Measurements from ENCODE around the gene TCEANC2. TPM values are rescaled to one million over a fixed set of nuclear protein-coding genes. Genes with fewer than 3 reads are reported as not detected.

TCEANC2 gene
- total and polyA plus RNA-seq, 7 donors = 2.3 to 10.4 (median 5.7) TPM

DNA sequence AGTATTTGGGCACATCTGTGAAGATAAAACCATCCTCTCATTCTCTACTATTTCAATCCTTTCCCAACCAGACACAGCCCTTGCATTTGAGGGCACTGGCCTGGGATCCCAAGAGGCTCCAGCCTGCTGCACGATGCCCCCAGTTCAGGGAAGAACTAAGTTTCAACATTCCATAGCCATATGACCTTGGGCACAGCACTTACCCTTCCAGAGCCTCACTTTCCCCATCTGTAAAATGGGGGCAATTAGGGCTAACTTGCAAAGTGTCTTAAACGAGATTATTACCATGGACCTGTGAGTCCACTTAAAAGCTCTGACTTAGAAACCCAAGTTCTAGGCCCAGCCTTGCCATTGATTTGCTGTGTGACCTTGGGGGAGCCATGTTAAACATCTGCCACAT, 76.5 kb downstream of the TCEANC2 start:
- TF ChIP-seq, protein P1, sequence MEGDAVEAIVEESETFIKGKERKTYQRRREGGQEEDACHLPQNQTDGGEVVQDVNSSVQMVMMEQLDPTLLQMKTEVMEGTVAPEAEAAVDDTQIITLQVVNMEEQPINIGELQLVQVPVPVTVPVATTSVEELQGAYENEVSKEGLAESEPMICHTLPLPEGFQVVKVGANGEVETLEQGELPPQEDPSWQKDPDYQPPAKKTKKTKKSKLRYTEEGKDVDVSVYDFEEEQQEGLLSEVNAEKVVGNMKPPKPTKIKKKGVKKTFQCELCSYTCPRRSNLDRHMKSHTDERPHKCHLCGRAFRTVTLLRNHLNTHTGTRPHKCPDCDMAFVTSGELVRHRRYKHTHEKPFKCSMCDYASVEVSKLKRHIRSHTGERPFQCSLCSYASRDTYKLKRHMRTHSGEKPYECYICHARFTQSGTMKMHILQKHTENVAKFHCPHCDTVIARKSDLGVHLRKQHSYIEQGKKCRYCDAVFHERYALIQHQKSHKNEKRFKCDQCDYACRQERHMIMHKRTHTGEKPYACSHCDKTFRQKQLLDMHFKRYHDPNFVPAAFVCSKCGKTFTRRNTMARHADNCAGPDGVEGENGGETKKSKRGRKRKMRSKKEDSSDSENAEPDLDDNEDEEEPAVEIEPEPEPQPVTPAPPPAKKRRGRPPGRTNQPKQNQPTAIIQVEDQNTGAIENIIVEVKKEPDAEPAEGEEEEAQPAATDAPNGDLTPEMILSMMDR (IDR thresholded peaks at IDR 0.05) = no peak
- 71 to 84% (median 76%) methylated on average over 2 of the region's 2 CpGs for WGBS, 3 donors
- no peak overlapping the region for H3K4me3 ChIP-seq
- H3K27ac ChIP-seq = no peak overlapping the region
- no peak for DNase-seq
- ATAC-seq = no peak
- peaks cover 4% of the 10 kb centered on the region for H3K4me1 ChIP-seq
- no peaks in the 10 kb centered on the region for H3K36me3 ChIP-seq (ENCODE audit: insufficient read depth in 1 of 2, low read depth in 1 of 2)
- no peaks in the 10 kb centered on the region for H3K9me3 ChIP-seq
- no peaks in the 10 kb centered on the region for H3K27me3 ChIP-seq (ENCODE audit: insufficient read depth in 3 of 3, low read length in 2 of 3)
- intact Hi-C loops (cut with DNase I) = loop anchor here (5.0 to 10.0 kb wide), 2 partner anchors 142 to 685 kb away; no protein-coding TSS in a partner anchor

DNA sequence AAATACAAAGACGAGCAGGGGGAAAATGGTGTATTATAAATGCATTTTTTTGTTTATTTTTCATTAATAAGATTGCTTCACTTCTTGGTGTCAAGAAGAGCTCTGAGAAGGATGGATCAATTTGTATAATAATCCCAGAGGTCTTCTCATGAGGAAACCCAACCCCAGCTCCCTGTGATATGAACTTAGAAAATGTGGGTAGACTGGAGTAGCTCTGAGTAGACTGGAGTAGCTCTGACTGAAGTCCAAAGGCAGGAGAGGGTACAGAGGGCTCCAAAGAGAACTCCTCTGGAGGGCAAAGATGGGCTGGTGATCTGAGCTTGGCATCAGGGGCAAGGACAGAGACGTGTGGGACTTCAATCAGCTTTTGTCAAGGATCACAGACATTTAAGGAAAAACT, 78.0 kb downstream of the TCEANC2 start:
- no peak for ATAC-seq
- H3K9me3 ChIP-seq = no peaks in the 10 kb centered on the region
- 82 to 93% (median 83%) methylated on average over 2 of the region's 2 CpGs for WGBS, 3 donors
- H3K36me3 ChIP-seq (ENCODE audit: insufficient read depth in 1 of 2, low read depth in 1 of 2) = no peaks in the 10 kb centered on the region
- DNase-seq = no peak
- no peaks in the 10 kb centered on the region for H3K27me3 ChIP-seq (ENCODE audit: insufficient read depth in 3 of 3, low read length in 2 of 3)
- intact Hi-C loops (cut with DNase I) = no loop called here
- no peaks in the 10 kb centered on the region for H3K4me1 ChIP-seq
- TF ChIP-seq, protein P1 (IDR thresholded peaks at IDR 0.05) = no peak
- no peak overlapping the region for H3K4me3 ChIP-seq
- H3K27ac ChIP-seq = no peak overlapping the region

DNA sequence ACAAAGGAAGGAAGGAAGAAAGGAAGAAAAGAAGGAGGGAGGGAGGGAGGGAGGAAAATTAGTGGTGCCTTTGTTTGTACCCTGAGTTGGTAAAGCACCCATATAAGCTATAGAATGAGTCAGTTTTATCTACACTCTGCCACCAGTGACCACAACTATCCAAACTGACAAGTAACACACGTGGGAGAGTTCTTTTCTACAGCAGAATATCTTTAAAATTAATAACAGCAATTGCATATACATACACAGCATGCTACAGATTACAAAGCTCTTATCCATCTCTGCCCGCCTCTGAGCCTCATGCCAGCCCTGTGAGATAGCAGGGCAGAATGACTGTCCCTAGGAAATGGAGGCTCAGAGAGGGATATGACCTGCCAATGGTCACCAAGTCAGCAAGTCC, 79.1 kb downstream of the TCEANC2 start:
- H3K27me3 ChIP-seq (ENCODE audit: insufficient read depth in 3 of 3, low read length in 2 of 3) = no peaks in the 10 kb centered on the region
- no peaks in the 10 kb centered on the region for H3K4me1 ChIP-seq
- TF ChIP-seq, protein P1 (IDR thresholded peaks at IDR 0.05) = no peak
- H3K27ac ChIP-seq = no peak overlapping the region
- no peaks in the 10 kb centered on the region for H3K9me3 ChIP-seq
- DNase-seq = no peak
- H3K36me3 ChIP-seq (ENCODE audit: insufficient read depth in 1 of 2, low read depth in 1 of 2) = no peaks in the 10 kb centered on the region
- intact Hi-C loops (cut with DNase I) = no loop called here
- H3K4me3 ChIP-seq = no peak overlapping the region
- no peak for ATAC-seq
- 70 to 79% (median 75%) methylated on average over 2 of the region's 2 CpGs for WGBS, 3 donors

DNA sequence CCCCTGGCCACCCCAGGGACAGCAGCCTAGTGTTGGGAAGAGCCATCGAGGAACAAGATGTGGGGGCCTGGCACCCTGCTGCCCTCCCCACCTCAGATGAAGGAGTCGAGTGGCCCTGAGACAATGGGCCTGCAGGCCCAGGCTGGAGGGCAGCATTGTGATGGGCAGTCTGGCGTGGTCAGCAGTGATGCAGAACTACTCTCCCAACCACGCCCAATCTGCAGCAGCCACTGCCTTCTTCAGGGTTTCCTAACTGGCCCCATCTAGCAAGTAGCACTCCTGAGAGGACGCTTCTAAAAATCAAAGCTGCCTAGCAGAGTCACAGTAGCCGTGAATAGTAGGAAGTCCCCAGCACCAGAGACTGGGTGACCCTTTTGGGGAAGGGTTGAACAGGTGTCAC, 80.9 kb downstream of the TCEANC2 start:
- DNase-seq = no peak
- no peaks in the 10 kb centered on the region for H3K9me3 ChIP-seq
- H3K4me3 ChIP-seq = no peak overlapping the region
- intact Hi-C loops (cut with DNase I) = no loop called here
- TF ChIP-seq, protein P1 (IDR thresholded peaks at IDR 0.05) = no peak
- no peak overlapping the region for H3K27ac ChIP-seq
- no peaks in the 10 kb centered on the region for H3K4me1 ChIP-seq
- H3K27me3 ChIP-seq (ENCODE audit: insufficient read depth in 3 of 3, low read length in 2 of 3) = no peaks in the 10 kb centered on the region
- 92 to 97% (median 93%) methylated on average over 6 of the region's 6 CpGs for WGBS, 3 donors
- no peak for ATAC-seq
- no peaks in the 10 kb centered on the region for H3K36me3 ChIP-seq (ENCODE audit: insufficient read depth in 1 of 2, low read depth in 1 of 2)

DNA sequence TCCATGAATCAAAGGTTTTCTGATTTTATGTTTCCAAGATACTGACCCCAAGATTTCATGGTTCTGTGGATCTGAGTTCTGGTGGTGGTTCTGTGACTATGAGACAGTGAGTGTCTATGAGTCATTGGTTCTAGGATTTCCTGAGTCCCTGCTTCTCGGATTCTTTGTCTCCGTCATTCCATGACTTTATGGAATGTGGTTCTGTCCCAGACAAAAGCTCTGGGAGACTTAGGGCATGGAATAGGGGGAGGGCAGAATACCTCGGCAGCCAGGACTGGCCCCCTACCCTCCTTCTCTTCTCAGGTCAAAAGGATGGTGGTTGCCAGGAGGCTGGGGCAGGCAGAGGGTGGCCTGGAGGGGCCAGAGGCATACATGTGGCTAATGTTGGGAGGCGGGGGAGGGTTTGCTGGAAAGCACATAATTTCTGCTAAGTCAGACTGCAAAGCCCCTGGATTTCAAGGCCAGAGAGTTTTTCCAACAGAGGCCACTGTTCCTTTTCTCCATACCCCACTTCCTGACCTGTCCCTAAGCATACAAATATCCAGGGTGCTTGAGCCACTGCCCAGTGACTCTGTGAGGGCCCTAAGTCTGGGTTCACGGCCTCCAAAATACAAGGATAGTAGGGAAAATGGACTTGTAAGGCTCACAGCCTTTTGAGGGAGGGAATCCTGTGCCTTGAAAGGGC, 82.2 kb downstream of the TCEANC2 start:
- TF ChIP-seq, protein P1 (IDR thresholded peaks at IDR 0.05) = no peak
- intact Hi-C loops (cut with DNase I) = loop anchor here in 1 of 2 donors (5.0 kb wide), 1 partner anchor 57 kb away; no protein-coding TSS in a partner anchor
- 66 to 78% (median 73%) methylated on average over 5 of the region's 5 CpGs for WGBS, 3 donors
- Histone ChIP-seq H3K4me3 (no peak overlapping the region), H3K27ac (no peak overlapping the region), H3K4me1 (no peaks in the 10 kb centered on the region), H3K9me3 (no peaks in the 10 kb centered on the region), H3K36me3 (ENCODE audit: insufficient read depth in 1 of 2, low read depth in 1 of 2) (no peaks in the 10 kb centered on the region), H3K27me3 (ENCODE audit: insufficient read depth in 3 of 3, low read length in 2 of 3) (no peaks in the 10 kb centered on the region)
- no peak for ATAC-seq
- DNase-seq = no peak
